ENCODE data around the gene ZMYM2.
A peak's percentile ranks its signal among the peaks of the same experiment; 100 is the strongest.
"Not testable (repeated sequence)": the region's sequence is repeated elsewhere in the genome, so short reads cannot be mapped to it uniquely, and the experiment has no call there.

ZMYM2 gene

GRCh38 chr13:19958155-19959111, at the start of gene ZMYM2:
Gene ZMYM2 (plus strand): TSS chr13:19958727. CDS start chr13:19993073, 34,346 bp downstream.
- DNase-seq (ENCODE audit: low read depth in 2 of 2): peak; percentile 95 to 99

GRCh38 chr13:19910336-19911072, 48.0 kb upstream of the ZMYM2 start:
- DNase-seq (ENCODE audit: low read depth in 2 of 2): no peak

GRCh38 chr13:19927117-19927748, 31.3 kb upstream of the ZMYM2 start:
- no peak for DNase-seq (ENCODE audit: low read depth in 2 of 2)

GRCh38 chr13:19940106-19940505, 18.4 kb upstream of the ZMYM2 start:
- DNase-seq (ENCODE audit: low read depth in 2 of 2): no peak

GRCh38 chr13:19950374-19950773, 8.2 kb upstream of the ZMYM2 start:
- DNase-seq (ENCODE audit: low read depth in 2 of 2): no peak

GRCh38 chr13:19952850-19953249, 5.7 kb upstream of the ZMYM2 start:
- no peak for DNase-seq (ENCODE audit: low read depth in 2 of 2)

GRCh38 chr13:19955873-19956559, 2.5 kb upstream of the ZMYM2 start:
- no peak for DNase-seq (ENCODE audit: low read depth in 2 of 2)

- peak; percentile 60 to 74 for DNase-seq (ENCODE audit: low read depth in 2 of 2)
These were observed 990 bp upstream of the ZMYM2 start for GRCh38 chr13:19957320-19958154.

GRCh38 chr13:19959141-19959830, 759 bp downstream of the ZMYM2 start:
- peak; percentile 44 to 57 for DNase-seq (ENCODE audit: low read depth in 2 of 2)

GRCh38 chr13:19959831-19960652, 1.5 kb downstream of the ZMYM2 start:
- peak; percentile 66 to 77 for DNase-seq (ENCODE audit: low read depth in 2 of 2)

GRCh38 chr13:19960653-19960976, 2.1 kb downstream of the ZMYM2 start:
- DNase-seq (ENCODE audit: low read depth in 2 of 2): no peak

- DNase-seq (ENCODE audit: low read depth in 2 of 2): no peak
These were observed 3.0 kb downstream of the ZMYM2 start for GRCh38 chr13:19961489-19961888.

GRCh38 chr13:19961924-19962323, 3.4 kb downstream of the ZMYM2 start:
- DNase-seq (ENCODE audit: low read depth in 2 of 2): no peak

GRCh38 chr13:19962894-19963293, 4.4 kb downstream of the ZMYM2 start:
- no peak for DNase-seq (ENCODE audit: low read depth in 2 of 2)

GRCh38 chr13:19967621-19968020, 9.1 kb downstream of the ZMYM2 start:
- DNase-seq (ENCODE audit: low read depth in 2 of 2): no peak

- DNase-seq (ENCODE audit: low read depth in 2 of 2): not testable (repeated sequence)
These were observed 16.0 kb downstream of the ZMYM2 start for GRCh38 chr13:19974498-19975009.

GRCh38 chr13:19978831-19979437, 20.4 kb downstream of the ZMYM2 start:
- no peak for DNase-seq (ENCODE audit: low read depth in 2 of 2)

- no peak for DNase-seq (ENCODE audit: low read depth in 2 of 2)
These were observed 23.2 kb downstream of the ZMYM2 start for GRCh38 chr13:19981685-19982238.

Measured in stimulated activated CD4-positive, alpha-beta T cell treated with anti-CD3 and anti-CD28 coated beads, Interleukin-1b, Interleukin-23, amount 100 ng/mL, for 4 hours (primary cell).